NCI-H446 (cell line): ENCODE measurements around the gene GDF7.
"Not testable (repeated sequence)": the region's sequence is repeated elsewhere in the genome, so short reads cannot be mapped to it uniquely, and the experiment has no call there.

Source experiments
- DNase-seq, 2 experiments: peaks; one replicate each; lab custom pipeline; 2025; lab: John Stamatoyannopoulos, UW

GDF7 gene

GRCh38 chr2:20698916-20699613 lies 32.1 kb downstream of the GDF7 start:
- DNase-seq: no peak

GRCh38 chr2:20702563-20702962 lies 35.6 kb downstream of the GDF7 start:
- DNase-seq: no peak

GRCh38 chr2:20704886-20705285 lies 37.9 kb downstream of the GDF7 start:
- DNase-seq: no peak

- DNase-seq: no peak
Observed at GRCh38 chr2:20706217-20706616, 39.3 kb downstream of the GDF7 start.

GRCh38 chr2:20706786-20707185 lies 39.8 kb downstream of the GDF7 start:
- DNase-seq: no peak

GRCh38 chr2:20707601-20708000 lies 40.7 kb downstream of the GDF7 start:
- no peak for DNase-seq

- not testable (repeated sequence) for DNase-seq
Observed at GRCh38 chr2:20711641-20712040, 44.7 kb downstream of the GDF7 start.

- not testable (repeated sequence) for DNase-seq
Observed at GRCh38 chr2:20713585-20713984, 46.6 kb downstream of the GDF7 start.

GRCh38 chr2:20714412-20714811 lies 47.5 kb downstream of the GDF7 start:
- DNase-seq: not testable (repeated sequence)

GRCh38 chr2:20716164-20716563 lies 49.2 kb downstream of the GDF7 start:
- not testable (repeated sequence) for DNase-seq

GRCh38 chr2:20717641-20718040 lies 50.7 kb downstream of the GDF7 start:
- DNase-seq: no peak

GRCh38 chr2:20722592-20723240 lies 55.8 kb downstream of the GDF7 start:
- no peak for DNase-seq

GRCh38 chr2:20723543-20723942 lies 56.6 kb downstream of the GDF7 start:
- no peak for DNase-seq

GRCh38 chr2:20724500-20725053 lies 57.6 kb downstream of the GDF7 start:
- DNase-seq: no peak

GRCh38 chr2:20725782-20726181 lies 58.8 kb downstream of the GDF7 start:
- DNase-seq: no peak

GRCh38 chr2:20726913-20727312 lies 60.0 kb downstream of the GDF7 start:
- DNase-seq: no peak

- no peak for DNase-seq
Observed at GRCh38 chr2:20728114-20728758, 61.3 kb downstream of the GDF7 start.
